Occipital lobe (tissue), 2 donors: ENCODE results near the gene CNKSR3. TPM values are rescaled to one million over a fixed set of nuclear protein-coding genes. Genes with fewer than 3 reads are reported as not detected.
"Not testable (repeated sequence)": the region's sequence is repeated elsewhere in the genome, so short reads cannot be mapped to it uniquely, and the experiment has no call there.

Experiments
- DNase-seq: peaks from one replicate; lab custom pipeline; 2025; lab: John Stamatoyannopoulos, UW
- total RNA-seq: library from RNA; depleted of rRNA; stranded (reverse); fragments of >200 nt; gene quantifications from one replicate; pipeline ENCODE4 v1.2.3, GENCODE V29; 2014

CNKSR3 gene
- total RNA-seq, 1 donor from 2014 or later, result 3.0 TPM

DNA sequence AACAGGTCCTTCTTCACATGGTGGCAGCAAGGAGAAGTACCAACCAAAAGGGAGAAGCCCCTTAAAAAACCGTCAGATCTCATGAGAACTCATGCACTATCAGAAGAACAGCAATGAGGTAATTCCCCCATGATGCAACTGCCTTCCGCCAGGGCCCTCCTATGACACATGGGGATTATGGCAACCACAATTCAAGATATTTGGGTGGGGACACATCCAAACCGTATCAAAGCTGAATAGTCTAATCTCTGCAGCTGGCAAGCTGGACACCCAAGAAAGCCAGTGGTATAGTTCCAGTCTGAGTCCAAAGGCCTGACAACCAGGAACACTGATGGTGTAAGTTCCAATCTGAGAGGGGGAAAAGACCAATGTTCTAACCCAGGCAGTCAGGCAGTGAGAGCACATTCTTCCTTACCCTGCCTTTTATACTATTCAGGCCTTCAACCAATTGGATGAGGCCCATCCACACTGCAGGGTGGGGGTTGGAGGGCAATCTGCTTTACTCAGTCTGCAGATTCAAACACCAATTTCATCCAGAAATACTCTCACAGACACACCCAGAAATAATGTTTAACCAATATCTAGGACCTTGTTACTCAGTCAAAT, 17.9 kb upstream of the CNKSR3 start:
- no peak for DNase-seq

DNA sequence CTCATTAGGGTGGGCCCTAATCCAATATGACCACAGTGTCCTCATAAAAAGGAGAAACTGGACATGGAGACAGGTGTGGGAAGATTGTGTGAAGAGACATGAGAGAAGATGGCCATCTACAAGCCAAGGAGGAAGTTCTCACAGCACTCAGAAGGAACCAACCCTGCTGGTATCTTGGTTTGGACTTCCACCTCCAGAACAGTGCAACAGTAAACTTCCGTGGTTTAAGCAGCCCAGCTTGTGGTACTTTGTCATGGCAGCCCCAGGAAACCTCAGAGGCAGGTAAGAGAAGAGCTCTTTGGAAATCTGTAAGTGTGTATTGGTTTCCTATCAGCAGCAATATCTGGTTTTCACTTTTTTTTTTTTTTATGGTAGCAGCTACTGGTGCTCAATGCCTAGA, 16.5 kb upstream of the CNKSR3 start:
- no peak for DNase-seq

DNA sequence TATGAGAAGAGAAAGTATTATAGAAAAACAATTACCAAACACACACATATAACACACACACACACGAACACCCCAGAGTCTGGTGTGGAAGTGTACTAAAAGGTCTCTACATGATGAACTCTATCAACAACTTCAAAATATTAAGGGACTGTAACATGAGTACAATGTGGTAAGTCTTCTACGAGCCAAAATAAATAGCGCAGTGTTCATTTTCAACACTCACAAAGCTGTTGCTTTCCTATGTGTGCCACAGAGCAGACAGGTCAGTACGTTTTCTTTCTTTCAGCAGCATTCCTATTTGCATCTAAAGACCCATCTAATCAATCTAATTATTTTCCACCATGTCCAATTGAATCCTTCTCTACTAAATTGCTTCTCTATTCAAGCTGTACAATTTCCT, 12.1 kb upstream of the CNKSR3 start:
- no peak for DNase-seq

DNA sequence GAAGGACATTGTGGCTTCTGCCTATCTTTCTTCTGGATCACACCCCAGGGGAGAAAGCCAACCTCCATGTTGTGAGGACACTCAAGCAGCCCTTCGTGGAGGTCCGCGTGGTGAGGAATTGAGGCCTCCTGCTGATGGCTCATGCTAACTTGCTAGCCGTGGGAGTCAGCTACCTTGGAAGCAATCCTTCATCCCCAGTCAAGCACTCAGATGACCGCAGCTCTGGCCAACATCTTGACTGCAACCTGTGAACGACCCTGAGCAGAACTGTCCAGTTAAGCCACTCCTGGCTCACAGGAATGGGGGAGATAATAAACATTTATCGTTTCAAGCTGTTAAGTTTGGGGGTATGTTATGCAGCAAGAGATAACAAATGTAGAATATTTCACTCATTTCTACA, 10.9 kb upstream of the CNKSR3 start:
- DNase-seq, result no peak

DNA sequence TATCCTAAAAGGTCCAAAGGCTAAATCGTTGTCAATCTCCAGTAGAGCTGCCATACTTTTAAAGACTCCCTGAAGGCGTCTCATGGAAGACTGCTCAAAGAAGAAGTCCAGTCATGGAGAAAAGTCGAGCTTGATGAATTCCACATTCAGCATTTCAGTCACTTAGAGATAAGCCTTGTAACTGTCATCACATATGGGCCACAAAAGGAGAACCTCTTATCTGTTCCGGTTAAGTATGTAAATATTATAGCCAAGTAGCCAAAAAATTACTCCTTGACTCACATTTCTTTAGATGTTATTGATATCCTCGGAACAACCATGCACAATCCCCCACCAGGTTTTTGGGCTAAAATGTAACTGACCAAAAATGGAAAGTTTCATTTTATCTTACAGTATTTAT, 9.8 kb upstream of the CNKSR3 start:
- no peak for DNase-seq

DNA sequence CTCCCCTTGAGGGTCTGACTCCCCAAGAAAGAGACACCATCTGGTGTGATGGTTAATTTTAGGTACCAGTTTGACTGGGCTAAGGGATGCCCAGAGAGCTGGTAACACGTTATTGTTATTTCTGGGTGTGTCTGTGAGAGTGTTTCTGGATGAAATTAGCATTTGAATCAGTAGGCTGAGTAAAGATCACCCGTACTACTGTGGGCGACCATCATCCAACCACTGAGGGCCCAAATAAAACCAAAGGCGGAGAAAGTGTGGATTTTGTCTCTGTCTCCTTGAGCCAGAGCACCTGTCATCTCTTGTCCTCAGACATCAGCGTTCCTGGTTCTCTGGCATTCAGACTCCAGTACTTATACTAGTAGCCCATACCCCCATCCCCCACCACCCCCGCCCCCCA, 7.9 kb upstream of the CNKSR3 start:
- DNase-seq, result no peak

DNA sequence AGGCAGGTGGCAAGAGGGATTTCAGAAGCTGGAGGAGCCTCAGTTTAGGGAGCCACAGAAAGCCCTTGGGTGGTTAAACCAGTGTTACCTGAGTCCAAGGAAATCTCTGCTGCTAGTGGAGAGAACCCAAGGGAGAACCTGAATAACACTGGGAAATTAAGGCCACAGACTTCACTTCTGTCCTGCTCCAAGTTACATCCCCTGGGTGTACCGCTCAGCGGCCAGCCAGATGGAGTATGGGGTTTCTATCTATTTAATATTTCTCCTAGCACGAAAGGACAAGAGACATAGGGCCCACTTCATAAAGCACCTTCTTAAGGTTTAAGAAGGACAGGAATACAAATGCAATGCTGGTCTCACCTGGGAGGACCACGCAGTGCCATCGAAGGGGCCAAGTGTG, 5.8 kb upstream of the CNKSR3 start:
- DNase-seq, result no peak

DNA sequence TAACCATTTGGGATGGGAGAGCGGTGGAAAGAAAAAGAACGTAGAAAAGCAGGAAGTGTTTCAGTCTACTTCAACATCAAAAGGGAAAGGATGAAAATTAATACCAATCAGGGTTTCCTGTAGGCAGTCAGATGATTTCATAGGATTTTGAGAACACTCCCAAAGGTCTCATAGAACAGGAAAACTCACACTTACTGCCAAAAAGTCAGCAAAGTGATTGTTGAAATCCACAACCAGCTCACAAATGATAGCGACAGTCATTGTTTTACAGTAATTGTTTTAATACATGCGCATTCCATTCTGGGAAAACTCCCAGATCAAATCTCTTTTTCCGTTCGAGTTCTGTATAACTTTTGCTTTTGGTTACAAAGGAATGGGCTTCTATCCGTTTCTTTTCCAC, 5.3 kb upstream of the CNKSR3 start:
- DNase-seq, result no peak

DNA sequence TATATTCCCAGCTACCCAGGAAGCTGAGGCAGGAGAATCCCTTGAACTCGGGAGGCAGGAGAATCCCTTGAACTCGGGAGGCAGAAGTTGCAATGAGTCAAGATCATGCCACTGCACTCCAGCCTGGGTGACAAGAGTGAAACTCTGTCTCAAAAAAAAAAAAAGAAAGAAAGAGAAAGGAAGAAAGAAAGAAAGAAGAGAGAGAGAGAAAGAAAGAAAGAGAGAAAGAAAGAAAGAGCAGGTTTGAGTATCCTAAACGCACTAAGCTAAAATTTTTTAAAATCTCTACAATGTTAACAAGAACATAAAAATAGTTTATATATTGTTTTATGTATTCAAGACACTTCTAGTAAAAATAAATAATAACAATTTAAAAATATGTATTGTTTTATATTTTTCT, 4.6 kb upstream of the CNKSR3 start:
- DNase-seq, result not testable (repeated sequence)

DNA sequence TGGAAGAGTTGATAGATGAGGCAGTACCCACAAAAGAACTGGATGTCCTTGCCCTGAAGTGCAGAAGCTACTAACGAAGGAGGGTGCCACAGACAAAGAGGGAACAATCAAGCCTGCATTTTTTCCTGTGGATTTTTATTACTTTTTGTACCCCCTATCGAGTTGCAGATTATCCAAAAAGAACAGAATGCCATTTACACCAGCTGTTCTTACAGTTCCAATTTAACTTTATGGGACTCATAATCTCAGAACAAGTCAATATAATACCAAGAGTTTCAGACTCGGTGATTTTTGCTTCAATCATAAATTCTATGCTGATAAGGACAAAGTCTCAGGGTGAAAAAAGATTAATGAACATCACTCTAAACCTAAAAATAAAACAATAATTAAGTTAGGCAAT, 4.0 kb upstream of the CNKSR3 start:
- no peak for DNase-seq

DNA sequence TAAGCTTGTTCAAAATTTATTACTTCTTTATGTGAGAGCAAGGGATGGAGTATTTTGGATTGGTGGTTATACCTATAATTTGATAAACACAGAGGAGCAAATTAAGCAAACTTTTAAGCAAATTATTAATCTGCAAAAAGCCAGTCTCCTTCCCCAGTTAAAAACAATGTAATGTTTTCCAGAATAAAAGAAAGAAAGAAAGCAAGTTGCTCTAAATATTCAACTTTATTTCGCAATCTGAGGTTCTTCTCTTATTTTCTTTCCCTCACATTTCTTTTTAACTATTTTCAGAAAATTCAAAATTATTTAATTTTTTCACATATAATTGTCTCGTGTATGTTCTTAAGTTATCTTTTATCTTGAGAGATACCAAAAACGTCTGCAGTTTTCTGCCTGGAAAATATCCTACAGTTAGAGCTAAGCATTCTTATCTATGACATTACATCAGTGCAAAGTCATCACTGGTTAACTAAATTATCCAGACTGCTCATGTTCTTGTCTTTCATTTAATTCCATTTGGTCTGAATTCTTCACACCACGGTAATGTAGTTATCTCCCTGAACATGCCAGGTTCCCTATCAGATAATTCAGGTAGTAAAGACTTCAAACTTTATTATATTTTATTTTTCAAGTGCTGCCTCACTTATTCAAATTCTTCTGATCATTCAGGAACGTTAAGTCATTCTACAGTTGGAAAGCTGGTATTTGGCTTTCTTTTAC, 3.3 kb upstream of the CNKSR3 start:
- no peak for DNase-seq

DNA sequence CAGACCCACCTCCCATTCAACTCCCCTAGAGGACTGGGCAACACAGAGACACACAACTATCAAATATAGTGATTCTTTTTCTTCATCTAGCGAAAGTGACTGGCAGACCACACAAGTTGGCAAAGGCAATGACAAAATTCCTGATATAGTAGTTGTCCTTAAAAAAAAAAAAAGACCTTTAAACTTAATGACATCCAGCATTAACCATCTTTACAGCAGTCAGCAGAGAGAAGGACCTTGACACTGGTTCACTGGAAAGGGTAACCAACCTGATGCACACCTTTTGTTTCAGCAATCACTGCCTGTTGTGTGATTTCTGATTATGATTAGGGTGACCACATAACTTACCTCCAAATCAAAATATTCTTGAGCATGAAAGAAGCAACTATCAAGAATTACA, 1.7 kb upstream of the CNKSR3 start:
- DNase-seq, result no peak

DNA sequence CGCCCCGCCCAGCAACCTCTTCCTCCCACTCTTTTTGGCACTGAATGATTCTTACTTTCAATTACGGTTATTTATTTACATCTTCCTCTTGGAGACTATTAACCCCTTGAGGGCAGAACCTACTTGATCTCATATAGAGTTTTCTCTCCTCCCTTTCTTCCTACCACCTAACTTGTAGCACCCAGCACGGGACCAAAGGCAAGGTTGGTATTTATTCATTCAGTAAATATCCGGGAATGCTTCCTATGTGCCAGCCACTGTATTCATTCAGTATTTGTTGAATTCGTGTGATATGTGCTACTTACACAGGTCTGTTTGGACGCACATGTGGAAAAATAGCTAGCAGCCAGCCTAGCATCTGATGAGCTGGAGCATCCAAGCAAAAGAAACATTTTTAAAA, 1.3 kb upstream of the CNKSR3 start:
- no peak for DNase-seq

DNA sequence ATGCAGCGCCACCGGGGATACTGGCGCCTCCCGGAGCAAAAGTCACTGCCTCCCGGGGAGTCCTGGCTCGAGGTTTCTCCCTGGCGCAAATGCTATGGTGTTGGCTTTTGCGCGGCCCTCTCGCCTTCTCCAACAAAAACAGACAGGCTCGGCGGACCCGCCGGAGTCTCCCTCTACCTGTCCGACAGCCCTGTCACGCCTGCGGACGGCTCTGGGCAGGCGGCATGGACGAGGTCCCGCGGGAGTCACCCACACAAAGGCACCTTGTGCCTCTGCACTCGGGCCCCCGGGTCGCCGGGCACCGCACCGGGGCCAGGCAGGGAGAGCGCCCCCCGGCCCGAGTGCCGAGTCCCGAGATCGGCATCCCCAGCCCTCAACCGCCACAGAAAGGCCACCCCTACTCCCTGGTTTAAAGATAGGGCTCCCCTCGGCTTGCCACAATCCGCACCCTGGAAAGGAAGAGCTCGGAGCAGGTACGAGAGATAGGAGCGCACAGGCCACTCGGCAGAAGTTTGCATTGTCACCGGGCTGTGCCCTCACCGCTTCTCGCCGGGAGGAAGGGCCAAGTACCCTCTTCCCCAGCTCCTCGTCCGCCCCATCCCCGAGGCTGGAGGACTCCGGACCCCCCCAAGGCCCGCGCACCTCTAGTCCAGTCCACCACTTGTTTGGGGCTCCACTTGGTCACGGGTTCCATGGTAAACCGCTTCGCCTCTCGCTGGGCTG, 903 bp downstream of the CNKSR3 start:
- no peak for DNase-seq

DNA sequence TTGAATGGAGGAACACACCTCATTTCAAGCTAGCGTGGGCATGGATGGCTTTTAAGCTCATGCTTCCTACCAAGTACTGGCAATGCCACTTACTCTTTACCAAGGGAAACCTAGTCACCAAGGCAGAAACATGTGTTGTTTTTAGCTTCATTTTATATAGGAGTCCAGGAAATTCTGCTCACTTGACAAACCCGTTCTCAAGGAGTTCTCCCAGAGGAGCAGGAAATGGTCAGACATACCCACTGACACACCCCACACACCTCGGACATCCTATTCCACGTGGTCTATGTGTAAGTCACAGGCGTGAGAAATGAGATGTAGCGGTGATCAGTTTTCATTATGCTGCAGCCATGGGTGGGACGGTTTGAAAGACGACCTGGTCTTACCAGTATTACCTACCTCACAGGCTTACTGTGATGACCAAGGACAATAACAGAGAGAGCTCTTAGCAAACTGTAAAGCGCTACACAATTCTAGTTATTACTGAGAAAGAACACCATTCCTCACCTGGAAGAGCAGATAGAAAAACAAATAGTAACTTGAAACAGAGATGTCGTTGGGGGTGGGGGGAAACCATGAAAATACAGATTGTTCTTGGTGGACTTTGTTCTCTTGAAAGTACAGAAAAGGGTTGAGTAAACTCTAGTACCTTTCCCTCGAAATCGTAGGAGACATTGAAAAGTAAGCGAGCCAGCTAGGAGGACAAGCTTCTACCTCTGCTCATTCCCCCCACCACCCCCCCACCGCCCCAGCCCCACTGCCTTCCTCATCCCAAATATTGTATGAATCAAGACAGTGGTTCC, 1.7 kb downstream of the CNKSR3 start:
- DNase-seq, result no peak

DNA sequence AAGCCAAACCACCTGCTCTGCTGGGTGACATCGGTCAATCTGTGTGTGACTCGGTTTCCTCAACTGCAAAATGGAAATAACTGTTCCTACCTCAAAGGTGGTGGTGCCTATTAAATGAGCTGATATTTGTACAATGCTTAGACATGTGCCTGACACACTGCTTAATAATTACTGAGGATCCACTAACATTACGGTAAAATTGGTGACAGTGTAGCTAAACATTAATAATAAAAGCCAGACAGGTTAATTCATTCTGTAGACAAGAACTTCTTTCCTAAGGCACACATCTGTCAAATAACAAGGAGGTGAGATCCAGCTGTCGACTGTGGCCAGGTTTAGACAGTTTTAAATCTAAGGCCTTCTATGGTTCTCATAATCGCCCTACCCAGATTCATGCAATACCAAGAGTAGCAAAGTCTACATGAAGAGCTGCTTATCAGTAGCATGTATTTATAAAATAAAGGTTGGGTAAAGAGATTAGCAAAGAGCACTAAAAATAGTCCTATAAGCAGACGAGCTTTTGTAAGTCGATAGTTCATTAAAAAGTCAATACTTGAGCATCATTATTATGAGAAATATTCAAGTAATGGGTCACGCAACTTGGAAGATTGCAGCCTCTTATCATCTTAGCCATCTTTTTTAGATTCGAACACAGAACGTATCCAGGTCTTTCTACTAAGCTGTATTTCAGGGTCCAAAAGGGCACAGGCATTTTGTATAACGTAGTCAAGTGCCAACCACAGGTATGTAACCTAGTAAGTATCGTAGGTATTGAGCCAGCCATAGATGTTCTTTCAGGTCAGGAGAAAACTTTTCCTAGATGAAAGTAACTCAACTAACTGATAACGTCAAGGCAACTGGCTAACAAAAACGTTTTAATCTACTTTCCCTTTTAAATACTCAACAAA, 3.2 kb downstream of the CNKSR3 start:
- DNase-seq, result no peak

DNA sequence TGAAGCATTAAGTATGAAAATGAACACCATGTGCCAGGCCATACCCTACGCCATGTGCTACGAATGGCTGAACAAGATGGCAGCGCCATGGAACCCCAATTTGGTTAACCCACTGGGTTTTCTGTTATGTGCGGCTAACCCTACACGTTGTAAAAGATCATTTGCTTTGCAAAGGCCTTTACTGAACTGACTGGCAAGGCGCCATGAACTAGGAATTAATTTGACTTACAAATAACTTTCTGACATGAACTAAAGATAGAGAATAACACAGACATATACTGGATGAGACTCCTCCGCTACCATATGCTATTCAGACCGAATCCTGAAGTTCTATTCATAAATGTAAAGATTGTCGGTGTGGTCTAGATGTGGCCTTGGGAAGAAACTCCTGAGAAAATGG, 3.9 kb downstream of the CNKSR3 start:
- DNase-seq, result no peak

DNA sequence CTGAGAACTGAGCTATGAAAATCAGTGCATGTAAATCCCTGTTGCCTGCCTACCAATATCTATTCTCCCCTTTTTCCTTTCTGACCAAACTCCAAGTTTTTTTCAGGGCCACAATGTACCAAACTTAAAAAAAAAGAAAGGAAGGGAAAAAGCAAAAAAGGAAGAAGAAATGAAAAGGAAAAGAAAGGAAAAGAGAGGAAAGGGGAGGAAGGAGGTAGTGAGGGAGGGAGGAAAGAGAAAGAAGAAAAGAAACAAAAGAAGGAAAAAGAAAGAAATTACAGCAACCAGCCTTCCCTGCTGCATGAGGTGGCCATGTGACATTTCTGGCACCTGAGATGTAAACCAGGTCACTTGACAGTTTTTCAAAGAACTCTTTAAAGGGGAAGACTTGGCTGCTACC, 4.4 kb downstream of the CNKSR3 start:
- no peak for DNase-seq

DNA sequence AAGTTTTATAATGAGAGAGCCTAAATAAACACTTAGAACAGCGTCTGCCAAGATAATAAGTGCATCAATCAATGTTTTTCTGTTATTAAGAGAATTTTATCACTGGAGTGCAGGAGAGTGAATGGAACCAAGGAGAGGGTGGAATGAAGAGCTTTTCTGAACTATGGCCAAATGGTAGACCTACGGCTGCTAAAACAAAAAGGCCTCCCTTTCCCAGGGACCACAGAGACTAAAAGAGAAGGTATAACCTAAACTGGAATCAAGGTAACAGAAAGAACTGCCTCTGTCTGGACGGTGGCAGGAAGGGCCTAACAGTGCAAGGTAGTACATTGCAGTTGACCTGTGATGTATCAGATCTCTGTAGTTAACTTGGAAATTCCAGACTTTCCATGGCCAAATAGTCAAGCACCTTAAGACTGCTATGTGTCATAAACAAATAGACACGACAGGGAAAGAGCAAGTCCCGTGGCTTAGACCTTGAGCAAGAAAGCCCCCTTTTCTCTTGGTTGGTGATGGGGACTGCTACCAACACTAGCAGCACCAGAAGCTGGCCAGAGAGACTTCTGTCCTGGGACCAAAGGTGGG, 5.5 kb downstream of the CNKSR3 start:
- DNase-seq, result no peak

DNA sequence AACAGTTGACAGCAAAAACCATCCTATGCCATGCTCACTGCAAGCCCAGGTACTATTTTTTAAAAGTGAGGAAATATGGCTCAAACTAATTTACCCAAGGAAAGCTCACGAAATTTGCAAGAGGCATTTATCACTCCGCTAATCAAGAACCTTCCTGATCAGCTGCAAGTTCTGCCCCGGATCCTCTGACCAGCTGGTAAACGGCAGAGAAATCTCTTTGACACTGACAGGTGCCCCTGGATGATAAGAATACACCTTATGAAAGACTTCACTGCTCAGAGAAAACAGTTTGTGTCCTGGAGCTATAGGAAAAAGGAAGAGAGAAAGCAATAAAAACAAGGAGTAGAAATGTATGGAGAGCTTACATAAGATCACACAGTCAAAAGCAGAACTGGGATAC, 6.4 kb downstream of the CNKSR3 start:
- no peak for DNase-seq

DNA sequence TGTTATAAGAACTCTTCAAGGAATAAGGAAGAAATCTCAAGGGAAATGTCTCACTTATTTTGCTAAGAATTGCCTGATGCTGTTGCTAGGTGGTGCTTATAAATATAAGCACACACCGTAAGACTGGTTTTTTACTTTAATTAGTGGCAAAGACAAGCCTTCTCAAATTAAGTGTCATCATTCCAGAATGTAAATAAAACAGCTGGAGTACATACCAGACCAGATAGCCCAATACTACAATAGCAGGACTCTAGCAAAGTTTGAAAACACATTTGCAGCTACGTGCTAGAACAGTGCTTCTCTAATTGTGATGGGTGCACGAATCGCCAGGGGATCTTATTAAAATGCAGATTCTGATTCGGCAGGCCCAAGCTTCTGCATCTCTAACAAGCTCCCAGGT, 6.8 kb downstream of the CNKSR3 start:
- DNase-seq, result no peak
